ENCODE results near the gene STAT5A.
"Not testable (repeated sequence)": the region's sequence is repeated elsewhere in the genome, so short reads cannot be mapped to it uniquely, and the experiment has no call there.

DNA sequence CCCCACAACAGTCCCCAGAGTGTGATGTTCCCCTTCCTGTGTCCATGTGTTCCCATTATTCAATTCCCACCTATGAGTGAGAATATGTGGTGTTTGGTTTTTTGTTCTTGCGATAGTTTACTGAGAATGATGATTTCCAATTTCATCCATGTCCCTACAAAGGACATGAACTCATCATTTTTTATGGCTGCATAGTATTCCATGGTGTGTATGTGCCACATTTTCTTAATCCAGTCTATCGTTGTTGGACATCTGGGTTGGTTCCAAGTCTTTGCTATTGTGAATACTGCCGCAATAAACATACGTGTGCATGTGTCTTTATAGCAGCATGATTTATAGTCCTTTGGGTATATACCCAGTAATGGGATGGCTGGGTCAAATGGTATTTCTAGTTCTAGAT lies 23.9 kb upstream of the STAT5A start:
- TF ChIP-seq, protein P1, sequence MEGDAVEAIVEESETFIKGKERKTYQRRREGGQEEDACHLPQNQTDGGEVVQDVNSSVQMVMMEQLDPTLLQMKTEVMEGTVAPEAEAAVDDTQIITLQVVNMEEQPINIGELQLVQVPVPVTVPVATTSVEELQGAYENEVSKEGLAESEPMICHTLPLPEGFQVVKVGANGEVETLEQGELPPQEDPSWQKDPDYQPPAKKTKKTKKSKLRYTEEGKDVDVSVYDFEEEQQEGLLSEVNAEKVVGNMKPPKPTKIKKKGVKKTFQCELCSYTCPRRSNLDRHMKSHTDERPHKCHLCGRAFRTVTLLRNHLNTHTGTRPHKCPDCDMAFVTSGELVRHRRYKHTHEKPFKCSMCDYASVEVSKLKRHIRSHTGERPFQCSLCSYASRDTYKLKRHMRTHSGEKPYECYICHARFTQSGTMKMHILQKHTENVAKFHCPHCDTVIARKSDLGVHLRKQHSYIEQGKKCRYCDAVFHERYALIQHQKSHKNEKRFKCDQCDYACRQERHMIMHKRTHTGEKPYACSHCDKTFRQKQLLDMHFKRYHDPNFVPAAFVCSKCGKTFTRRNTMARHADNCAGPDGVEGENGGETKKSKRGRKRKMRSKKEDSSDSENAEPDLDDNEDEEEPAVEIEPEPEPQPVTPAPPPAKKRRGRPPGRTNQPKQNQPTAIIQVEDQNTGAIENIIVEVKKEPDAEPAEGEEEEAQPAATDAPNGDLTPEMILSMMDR (IDR thresholded peaks at IDR 0.05; ENCODE audit: poor library complexity, severe bottlenecking), result not testable (repeated sequence)
- TF ChIP-seq POLR2AphosphoS5 (IDR thresholded peaks at IDR 0.05); EP300 (conservative IDR thresholded peaks at IDR 0.05; ENCODE audit: poor library complexity, severe bottlenecking); MXI1 (conservative IDR thresholded peaks at IDR 0.05; ENCODE audit: poor library complexity, severe bottlenecking); TAF1 (IDR thresholded peaks at IDR 0.05; ENCODE audit: low read depth); EZH2 (IDR thresholded peaks at IDR 0.05; ENCODE audit: borderline replicate concordance, insufficient read depth, low read length, poor library complexity, severe bottlenecking); RAD21 (conservative IDR thresholded peaks at IDR 0.05); SMC3 (conservative IDR thresholded peaks at IDR 0.05; ENCODE audit: poor library complexity): not testable (repeated sequence)
- TF ChIP-seq, protein P2, sequence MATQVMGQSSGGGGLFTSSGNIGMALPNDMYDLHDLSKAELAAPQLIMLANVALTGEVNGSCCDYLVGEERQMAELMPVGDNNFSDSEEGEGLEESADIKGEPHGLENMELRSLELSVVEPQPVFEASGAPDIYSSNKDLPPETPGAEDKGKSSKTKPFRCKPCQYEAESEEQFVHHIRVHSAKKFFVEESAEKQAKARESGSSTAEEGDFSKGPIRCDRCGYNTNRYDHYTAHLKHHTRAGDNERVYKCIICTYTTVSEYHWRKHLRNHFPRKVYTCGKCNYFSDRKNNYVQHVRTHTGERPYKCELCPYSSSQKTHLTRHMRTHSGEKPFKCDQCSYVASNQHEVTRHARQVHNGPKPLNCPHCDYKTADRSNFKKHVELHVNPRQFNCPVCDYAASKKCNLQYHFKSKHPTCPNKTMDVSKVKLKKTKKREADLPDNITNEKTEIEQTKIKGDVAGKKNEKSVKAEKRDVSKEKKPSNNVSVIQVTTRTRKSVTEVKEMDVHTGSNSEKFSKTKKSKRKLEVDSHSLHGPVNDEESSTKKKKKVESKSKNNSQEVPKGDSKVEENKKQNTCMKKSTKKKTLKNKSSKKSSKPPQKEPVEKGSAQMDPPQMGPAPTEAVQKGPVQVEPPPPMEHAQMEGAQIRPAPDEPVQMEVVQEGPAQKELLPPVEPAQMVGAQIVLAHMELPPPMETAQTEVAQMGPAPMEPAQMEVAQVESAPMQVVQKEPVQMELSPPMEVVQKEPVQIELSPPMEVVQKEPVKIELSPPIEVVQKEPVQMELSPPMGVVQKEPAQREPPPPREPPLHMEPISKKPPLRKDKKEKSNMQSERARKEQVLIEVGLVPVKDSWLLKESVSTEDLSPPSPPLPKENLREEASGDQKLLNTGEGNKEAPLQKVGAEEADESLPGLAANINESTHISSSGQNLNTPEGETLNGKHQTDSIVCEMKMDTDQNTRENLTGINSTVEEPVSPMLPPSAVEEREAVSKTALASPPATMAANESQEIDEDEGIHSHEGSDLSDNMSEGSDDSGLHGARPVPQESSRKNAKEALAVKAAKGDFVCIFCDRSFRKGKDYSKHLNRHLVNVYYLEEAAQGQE (IDR thresholded peaks at IDR 0.05; ENCODE audit: borderline replicate concordance), result not testable (repeated sequence)
